ENCODE measurements around the gene NRXN3.

The NRXN3 gene

DNA sequence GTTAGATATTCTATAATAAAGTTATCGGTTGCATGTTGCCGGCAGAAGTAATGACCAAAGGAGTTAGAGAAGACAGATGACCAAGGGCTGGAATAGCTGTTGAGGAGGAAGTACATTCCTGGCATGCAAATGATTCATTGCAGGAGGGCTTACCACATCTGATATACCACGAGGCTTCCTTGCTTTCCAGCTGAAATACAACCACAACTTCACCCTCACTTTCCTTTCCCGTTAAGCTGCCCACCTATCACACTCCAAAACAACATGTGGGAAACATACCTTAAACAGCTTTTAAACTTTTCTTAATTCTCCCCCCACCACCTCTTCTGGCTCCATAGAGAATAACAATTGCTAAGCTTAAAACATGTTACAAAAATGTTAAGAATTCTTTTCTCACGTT, 594.1 kb downstream of the NRXN3 start:
- H3K9me3 Mint-ChIP-seq = no peaks in the 10 kb centered on the region
- no peak for TF ChIP-seq CTCF (IDR thresholded peaks at IDR 0.05; ENCODE audit: unreplicated experiment in 3 of 3)
- no peaks in the 10 kb centered on the region for H3K27me3 Mint-ChIP-seq (ENCODE audit: low read depth)

GRCh38 chr14:78764645-78765044, 594.5 kb downstream of the NRXN3 start:
- no peaks in the 10 kb centered on the region for H3K27me3 Mint-ChIP-seq (ENCODE audit: low read depth)
- TF ChIP-seq CTCF (IDR thresholded peaks at IDR 0.05; ENCODE audit: unreplicated experiment in 3 of 3) = no peak

More for the DNA sequence above, 594.1 kb downstream of the NRXN3 start:
- H3K27ac Mint-ChIP-seq = no peak overlapping the region
- no peaks in the 10 kb centered on the region for H3K36me3 Mint-ChIP-seq (ENCODE audit: low read depth)
- H3K4me3 Mint-ChIP-seq = no peak overlapping the region
- H3K4me1 Mint-ChIP-seq = no peaks in the 10 kb centered on the region

GRCh38 chr14:78767436-78767835, 597.3 kb downstream of the NRXN3 start:
- no peak for TF ChIP-seq CTCF (IDR thresholded peaks at IDR 0.05; ENCODE audit: unreplicated experiment in 3 of 3)
- no peaks in the 10 kb centered on the region for H3K36me3 Mint-ChIP-seq (ENCODE audit: low read depth)
- H3K27ac Mint-ChIP-seq = no peak overlapping the region
- no peaks in the 10 kb centered on the region for H3K27me3 Mint-ChIP-seq (ENCODE audit: low read depth)
- no peak overlapping the region for H3K4me3 Mint-ChIP-seq
- H3K4me1 Mint-ChIP-seq = no peaks in the 10 kb centered on the region
- no peaks in the 10 kb centered on the region for H3K9me3 Mint-ChIP-seq

More at GRCh38 chr14:78764645-78765044, 594.5 kb downstream of the NRXN3 start:
- Mint-ChIP-seq H3K36me3 (ENCODE audit: low read depth) (no peaks in the 10 kb centered on the region), H3K4me1 (no peaks in the 10 kb centered on the region), H3K4me3 (no peak overlapping the region), H3K9me3 (no peaks in the 10 kb centered on the region), H3K27ac (no peak overlapping the region)

DNA sequence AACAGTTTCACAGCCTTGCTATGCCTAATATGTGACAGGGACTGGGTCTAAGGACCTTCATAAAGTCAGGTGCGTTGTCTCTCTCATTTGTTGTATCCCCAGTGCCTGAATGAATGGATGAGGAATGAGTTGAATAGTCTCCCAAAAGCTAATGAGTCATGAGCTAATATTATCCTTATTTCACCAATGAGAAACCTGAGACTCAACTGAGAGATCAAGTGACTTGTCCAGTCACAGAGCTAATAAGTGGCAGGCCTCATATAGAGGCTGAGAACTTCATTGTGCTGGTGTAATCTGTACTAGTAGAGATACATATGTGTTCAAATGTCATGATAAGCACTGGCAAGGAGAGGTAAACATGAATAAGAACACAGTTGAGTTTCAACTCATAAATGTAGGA, 612.4 kb downstream of the NRXN3 start:
- H3K4me3 Mint-ChIP-seq = no peak overlapping the region
- H3K27me3 Mint-ChIP-seq (ENCODE audit: low read depth) = peaks cover 7% of the 10 kb centered on the region
- TF ChIP-seq CTCF (IDR thresholded peaks at IDR 0.05; ENCODE audit: unreplicated experiment in 3 of 3) = no peak
- no peaks in the 10 kb centered on the region for H3K9me3 Mint-ChIP-seq
- no peaks in the 10 kb centered on the region for H3K4me1 Mint-ChIP-seq
- no peaks in the 10 kb centered on the region for H3K36me3 Mint-ChIP-seq (ENCODE audit: low read depth)
- H3K27ac Mint-ChIP-seq = no peak overlapping the region

DNA sequence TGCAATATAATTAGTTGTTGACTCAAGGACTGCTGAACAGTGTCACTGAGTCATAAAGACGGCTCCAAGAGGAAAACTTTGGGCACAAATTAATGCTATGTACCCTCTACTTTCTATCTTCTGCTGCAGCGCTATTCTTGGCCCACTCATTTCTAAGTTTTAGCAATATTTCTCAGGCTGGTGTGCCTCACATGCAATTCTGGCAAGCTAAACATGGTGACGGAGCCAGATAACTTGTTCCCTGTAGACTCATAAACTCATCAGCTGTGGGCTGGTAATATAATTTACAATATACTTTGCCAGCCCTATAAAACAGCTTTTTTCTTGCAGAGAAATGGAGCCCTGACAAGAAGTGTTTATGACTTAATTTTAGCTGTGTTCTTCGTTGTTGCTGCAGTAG, 615.1 kb downstream of the NRXN3 start:
- Mint-ChIP-seq H3K27me3 (ENCODE audit: low read depth) (peaks cover 8% of the 10 kb centered on the region), H3K9me3 (no peaks in the 10 kb centered on the region), H3K4me1 (no peaks in the 10 kb centered on the region), H3K27ac (no peak overlapping the region), H3K4me3 (no peak overlapping the region), H3K36me3 (ENCODE audit: low read depth) (no peaks in the 10 kb centered on the region)
- no peak for TF ChIP-seq CTCF (IDR thresholded peaks at IDR 0.05; ENCODE audit: unreplicated experiment in 3 of 3)

DNA sequence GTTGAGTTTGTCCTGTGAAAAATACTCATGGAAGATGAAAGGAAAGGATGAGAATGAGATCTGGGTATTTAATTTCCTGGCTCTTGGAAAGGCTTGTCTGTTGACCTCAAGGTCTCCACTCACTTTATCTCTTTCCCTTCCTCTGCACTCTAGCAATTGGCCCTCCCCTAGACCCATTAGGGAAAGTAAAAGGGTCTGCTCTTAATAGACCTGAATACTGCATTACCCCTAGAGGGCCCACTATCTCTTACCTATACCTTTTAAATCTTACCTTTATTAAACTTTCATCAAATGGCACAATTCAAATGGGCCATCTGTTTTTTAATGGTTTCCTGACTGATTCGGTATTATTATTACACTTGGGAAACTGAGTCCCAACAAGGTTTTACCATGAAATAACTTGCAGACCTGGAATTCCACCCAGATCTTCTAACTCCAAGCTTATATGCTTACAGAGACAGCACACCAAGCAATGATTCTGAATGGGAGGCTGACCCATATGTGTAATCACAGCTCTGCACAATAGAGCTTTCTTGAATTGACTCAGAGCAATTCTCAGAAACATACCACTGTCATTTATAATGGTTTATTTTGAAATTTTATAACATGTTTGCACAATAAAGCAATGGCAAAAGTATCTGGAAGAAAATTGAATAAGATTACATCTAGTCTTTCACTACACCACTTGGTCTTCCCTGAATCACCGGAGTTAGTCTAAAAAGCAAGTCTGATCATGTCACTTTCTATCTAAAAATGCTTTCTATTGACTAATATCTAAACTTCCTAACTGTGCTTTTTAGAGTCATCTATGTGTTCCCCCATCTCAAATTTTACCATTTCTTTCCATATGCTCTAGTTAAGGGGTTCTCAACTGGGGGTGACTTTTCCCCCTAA, 618.5 kb downstream of the NRXN3 start:
- H3K4me1 Mint-ChIP-seq = no peaks in the 10 kb centered on the region
- no peak overlapping the region for H3K27ac Mint-ChIP-seq
- no peak overlapping the region for H3K4me3 Mint-ChIP-seq
- TF ChIP-seq CTCF (IDR thresholded peaks at IDR 0.05; ENCODE audit: unreplicated experiment in 3 of 3) = no peak
- H3K27me3 Mint-ChIP-seq (ENCODE audit: low read depth) = peaks cover 8% of the 10 kb centered on the region
- H3K9me3 Mint-ChIP-seq = no peaks in the 10 kb centered on the region
- no peaks in the 10 kb centered on the region for H3K36me3 Mint-ChIP-seq (ENCODE audit: low read depth)
